Nasal cavity respiratory epithelium epithelial cell of viscerocranial mucosa (primary cell): ENCODE results near the gene ADH1B. TPM values are rescaled to one million over a fixed set of nuclear protein-coding genes. Genes with fewer than 3 reads are reported as not detected.

Experiments
- total RNA-seq: library from RNA; depleted of rRNA; stranded (reverse); fragments of >200 nt; gene quantifications from 2 replicates; pipeline ENCODE4 v1.2.3, GENCODE V29; 2014

The ADH1B gene
- not detected in 2 replicates for total RNA-seq

DNA sequence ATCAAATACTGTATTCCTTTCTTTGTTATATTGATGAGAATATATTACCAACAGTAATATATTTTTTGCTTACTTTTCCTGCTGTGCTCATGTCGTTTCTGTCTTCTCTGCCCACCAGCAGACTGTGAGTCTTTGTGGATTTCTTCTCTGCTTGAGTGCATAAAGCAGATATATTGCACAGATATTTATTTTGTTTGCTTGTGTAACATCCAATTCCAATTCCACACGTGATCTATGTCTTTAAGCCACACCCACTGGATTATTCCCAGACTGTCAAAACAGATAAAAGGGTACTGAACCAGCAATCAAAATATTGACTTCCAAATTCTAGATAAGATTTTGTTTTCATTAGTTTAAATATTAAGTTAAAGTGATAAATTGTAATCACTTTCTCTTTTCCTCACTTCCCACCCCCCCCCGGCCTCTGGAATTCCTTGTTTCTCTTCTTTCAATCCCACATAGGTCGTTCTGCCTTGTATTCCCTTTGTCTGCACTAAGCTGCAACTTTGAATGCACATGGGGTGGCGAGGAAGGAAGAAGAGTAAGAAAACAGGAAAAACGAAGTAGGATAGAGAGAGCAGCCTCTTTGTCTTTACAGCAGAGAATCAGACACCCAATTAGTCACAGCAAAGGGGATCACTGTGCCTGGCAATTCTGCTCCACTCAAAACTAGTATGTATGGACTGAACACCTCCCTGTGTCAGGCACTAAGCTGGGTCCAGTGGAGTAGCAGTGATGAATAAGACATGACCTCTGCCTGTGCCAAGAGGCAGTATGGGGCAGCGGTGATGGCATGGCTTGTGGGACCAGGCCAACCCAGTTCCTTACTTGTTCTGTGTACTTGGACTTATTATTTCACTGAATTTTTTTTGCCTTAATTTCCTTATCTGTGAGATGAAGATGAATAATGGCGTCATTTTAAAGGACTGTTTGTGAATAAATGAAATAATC, at the start of gene ADH1B:
ADH1B (minus strand) TSS at position 161 of the 951 bp plus-strand sequence; CDS start at position 91, 70 bp downstream.

DNA sequence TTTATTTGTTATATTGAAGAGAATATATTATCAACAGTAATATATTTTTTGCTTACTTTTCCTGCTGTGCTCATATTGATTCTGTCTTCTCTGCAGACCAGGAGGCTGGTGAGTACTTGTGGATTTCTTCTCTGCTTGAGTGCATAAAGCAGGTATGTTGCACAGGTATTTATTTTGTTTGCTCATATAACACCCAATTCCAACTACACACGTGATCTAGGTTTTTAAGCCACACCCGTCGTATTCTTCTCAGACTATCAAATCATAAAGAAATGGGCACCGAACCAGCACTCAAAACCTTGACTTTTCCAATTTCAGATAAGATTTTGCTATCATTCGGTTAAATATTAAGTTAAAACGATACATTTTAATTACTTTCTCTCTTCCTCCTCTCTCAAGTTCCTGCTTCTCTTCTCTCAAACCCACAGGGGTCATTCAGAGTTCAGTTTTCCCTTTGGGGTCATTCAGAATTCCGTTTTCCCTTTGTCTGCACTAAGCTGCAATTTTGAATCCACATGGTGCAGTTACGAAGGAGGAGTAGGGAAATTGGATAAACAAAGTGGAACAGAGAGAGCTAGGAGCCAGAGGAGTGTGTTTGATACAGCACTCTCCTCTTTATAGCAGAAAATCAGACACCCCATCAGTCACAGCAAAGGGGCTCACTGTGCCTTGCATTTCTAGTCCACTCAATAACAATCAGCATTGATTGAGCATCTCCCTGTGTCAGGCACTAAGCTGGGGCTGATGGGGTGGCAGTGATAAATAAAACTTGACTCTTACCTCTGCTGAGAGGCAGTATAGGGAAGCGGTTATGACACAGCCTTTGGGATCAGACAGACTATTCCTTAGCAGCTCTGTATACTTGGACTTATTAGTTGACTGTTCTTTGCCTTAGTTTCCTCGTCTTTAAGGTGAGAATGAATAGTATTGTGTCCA, 31.7 kb upstream of the ADH1B start, which contains the start of gene ADH1C:
ADH1C (minus strand) TSS at position 145 of the 936 bp plus-strand sequence; CDS start at position 74, 71 bp downstream.

DNA sequence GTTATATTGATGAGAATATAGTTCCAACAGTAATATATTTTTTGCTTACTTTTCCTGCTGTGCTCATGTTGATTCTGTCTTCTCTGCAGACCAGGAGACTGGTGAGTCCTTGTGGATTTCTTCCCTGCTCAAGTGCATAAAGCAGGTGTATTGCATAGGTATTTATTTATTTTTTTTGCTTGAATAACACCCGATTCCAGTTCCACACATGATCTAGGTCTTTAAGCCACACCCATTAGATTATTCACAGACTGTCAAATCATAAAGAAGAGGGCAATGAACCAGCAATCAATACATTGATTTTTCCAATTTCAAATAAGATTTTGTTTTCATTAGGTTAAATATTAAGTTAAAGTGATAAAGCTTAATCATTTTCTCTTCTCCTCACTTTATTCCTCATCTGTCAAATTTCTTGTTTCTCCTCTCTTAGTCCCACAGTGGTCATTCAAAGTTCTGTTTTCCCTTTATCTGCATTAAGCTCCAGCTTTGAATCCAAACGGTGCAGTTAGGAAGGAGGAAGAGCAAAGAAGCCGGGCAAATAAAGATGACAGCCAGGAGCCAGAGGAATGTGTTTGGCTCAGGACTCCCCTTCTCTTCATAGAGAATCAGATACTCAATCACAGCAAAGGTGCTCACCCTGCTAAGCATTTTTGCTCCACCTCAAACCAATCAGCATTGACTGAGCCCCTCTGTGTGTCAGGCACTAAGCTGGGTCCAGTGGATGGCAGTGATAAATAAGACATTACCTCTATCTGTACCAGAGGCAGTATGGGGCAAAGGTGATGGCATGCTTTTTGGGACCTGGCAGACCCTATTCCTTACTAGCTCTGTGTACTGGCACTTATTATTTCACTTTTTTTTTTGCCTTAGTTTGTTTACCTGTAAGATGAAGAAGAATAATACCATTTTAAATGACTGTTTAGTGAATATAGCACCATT, 30.1 kb downstream of the ADH1B start, which contains the start of gene ADH1A:
ADH1A (minus strand) TSS at position 138 of the 939 bp plus-strand sequence; CDS start at position 67, 71 bp downstream.

Other genes with a start within 250 kb of the ADH1B start
- 110 and 145 TPM in 2 replicates for gene ADH5, start 232.6 kb downstream of the ADH1B start, total RNA-seq
- gene ADH4, start 177.1 kb downstream of the ADH1B start, total RNA-seq: not detected in 2 replicates
- gene ADH6, start 102.2 kb downstream of the ADH1B start, total RNA-seq: not detected in 2 replicates
- gene ADH1A, start 30.4 kb downstream of the ADH1B start, total RNA-seq: not detected in 2 replicates
- 0.21 TPM in 1 of 2 replicates, not detected in the other for gene ADH1C, start 31.3 kb upstream of the ADH1B start, total RNA-seq
- 3.8 and 33.0 TPM in 2 replicates for gene ADH7, start 113.9 kb upstream of the ADH1B start, total RNA-seq
- gene C4orf17, start 189.6 kb upstream of the ADH1B start, total RNA-seq: not detected in 2 replicates
- gene TRMT10A, start 242.6 kb upstream of the ADH1B start, total RNA-seq: 14.7 and 15.4 TPM in 2 replicates